Panc1 (cell line): Measurements from ENCODE around the gene MRPL43. TPM values are rescaled to one million over a fixed set of nuclear protein-coding genes. Genes with fewer than 3 reads are reported as not detected.
"Not testable (repeated sequence)": the region's sequence is repeated elsewhere in the genome, so short reads cannot be mapped to it uniquely, and the experiment has no call there.

Source experiments
- ATAC-seq: fragments of 200-7000 bp; cut with Tn5 transposase; 2 replicates; pipeline ENCODE4 v1.9.1; 2020; ENCODE audit warnings: mild to moderate bottlenecking, moderate library complexity
- BruUV-seq: library from RNA; stranded (reverse); fragments of 400-500 nt; replicated peaks from 2 replicates; lab custom pipeline; 2021; lab: Mats Ljungman, UMichigan
- CTCF ChIA-PET: fragments of 300-600 bp; sonication (Branson Sonifier 250); formaldehyde crosslinking; loops from one replicate; lab custom pipeline; 2022; ENCODE audit warnings: antibody characterized with exemption; lab: Charles Lee
- POLR2A ChIA-PET: fragments of 300-600 bp; sonication (Branson Sonifier 250); formaldehyde crosslinking; loops from one replicate; lab custom pipeline; 2022; ENCODE audit warnings: antibody characterized with exemption; lab: Charles Lee
- DNase-seq: peaks from one replicate; pipeline ENCODE4 v3.0.0-alpha.2; 2010; ENCODE audit warnings: low read depth, low spot score
- H3K27ac ChIP-seq: 2 replicates; pipeline ENCODE4 v1.5.1; 2011; ENCODE audit warnings: mild to moderate bottlenecking, low read length, inconsistent platforms
- H3K27me3 ChIP-seq: fragments of 200-500 bp; sonication (Bioruptor generic); 2 replicates; pipeline ENCODE4 v1.6.0; 2014; ENCODE audit warnings: low read length, inconsistent platforms; ENCODE audit not compliant: control insufficient read depth, insufficient read depth
- H3K36me3 ChIP-seq: fragments of 200-500 bp; sonication (Bioruptor generic); 2 replicates; pipeline ENCODE4 v1.5.1; 2014; ENCODE audit warnings: inconsistent platforms, mild to moderate bottlenecking, low read length, moderate library complexity; ENCODE audit not compliant: control insufficient read depth, insufficient read depth
- H3K4me1 ChIP-seq: 2 replicates; pipeline ENCODE4 v1.5.1; 2011; ENCODE audit warnings: inconsistent platforms, mild to moderate bottlenecking, low read length, moderate library complexity; ENCODE audit not compliant: control insufficient read depth, insufficient read depth
- H3K4me3 ChIP-seq, 2 experiments: 2 replicates each; pipeline ENCODE4 v1.5.1; 2011 to 2012; ENCODE audit warnings: low read depth in 2 of 2, low read length in 2 of 2, mild to moderate bottlenecking in 2 of 2, inconsistent platforms in 1 of 2, moderate library complexity in 1 of 2
- H3K9me3 ChIP-seq: fragments of 200-500 bp; sonication (Bioruptor generic); 2 replicates; pipeline ENCODE4 v1.5.1; 2014; ENCODE audit warnings: low read depth, mild to moderate bottlenecking, inconsistent platforms, low read length, moderate library complexity; ENCODE audit not compliant: control insufficient read depth, insufficient read depth
- POLR2AphosphoS5 ChIP-seq: IDR thresholded peaks from 2 replicates; pipeline ENCODE4 v1.6.1; 2012; ENCODE audit warnings: mild to moderate bottlenecking, low read depth, low read length, moderate library complexity
- SIN3A ChIP-seq: IDR thresholded peaks from 2 replicates; pipeline ENCODE4 v1.6.1; 2012; ENCODE audit warnings: low read depth, mild to moderate bottlenecking, low read length, moderate library complexity, borderline replicate concordance; ENCODE audit not compliant: insufficient read depth
- TCF7L2 ChIP-seq: IDR thresholded peaks from 2 replicates; pipeline ENCODE4 v1.6.1; 2011; ENCODE audit warnings: mild to moderate bottlenecking, low read depth, low read length, inconsistent platforms
- in situ Hi-C: cut with HindIII; loops from 2 replicates; pipeline ENCODE4 v1.10.0; 2016; ENCODE audit warnings: low sequenced_read_pairs, low pct_unique_long_range_greater_than_20kb
- intact Hi-C: fragments of 100-400 bp; cut with micrococcal nuclease; formaldehyde crosslinking; loops from one replicate; pipeline ENCODE4 v1.10.0; 2022; ENCODE audit not compliant: unreplicated experiment
- total RNA-seq: library from RNA; stranded (reverse); gene quantifications from one replicate; pipeline ENCODE4 v1.2.1, GENCODE V29; 2021; ENCODE audit not compliant: unreplicated experiment
- TF ChIP-seq, protein P1 (sequence below), 2 experiments: IDR thresholded peaks; 2 replicates each; pipeline ENCODE4 v1.6.1; 2011 to 2012; ENCODE audit warnings: low read depth in 2 of 2, control low read depth in 1 of 2, low read length in 1 of 2, mild to moderate bottlenecking in 1 of 2, moderate library complexity in 1 of 2; ENCODE audit not compliant: insufficient read depth in 1 of 2
- TF ChIP-seq, protein P2 (sequence below): fragments of 450-650 bp; IDR thresholded peaks from 2 replicates; pipeline ENCODE4 v1.5.1; 2017; ENCODE audit warnings: mild to moderate bottlenecking

The MRPL43 gene
- total RNA-seq, 1 experiment from 2014 or later, result 108 TPM

DNA sequence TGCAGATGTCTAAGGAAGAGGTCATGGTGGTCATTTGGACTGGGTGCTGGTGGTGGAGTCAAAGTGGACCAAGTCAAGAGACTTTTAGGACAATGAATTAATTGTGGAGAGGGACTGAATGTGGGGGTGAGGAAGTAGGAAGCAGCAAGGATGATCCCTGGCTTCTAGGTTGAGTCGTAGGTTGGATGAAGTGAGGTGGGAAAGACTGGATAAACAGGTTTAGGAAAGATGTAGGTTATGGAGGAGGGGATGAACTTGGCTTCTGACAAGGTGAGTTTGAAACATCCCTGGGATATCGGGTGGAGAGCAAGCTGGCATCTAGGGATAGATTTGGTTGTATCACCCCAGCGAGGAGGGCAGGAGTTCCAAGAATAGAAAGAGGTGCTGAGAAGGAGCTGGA is 10.4 kb downstream of the MRPL43 start:
- DNase-seq, result no peak
- Histone ChIP-seq H3K4me1 (no peaks in the 10 kb centered on the region), H3K9me3 (no peaks in the 10 kb centered on the region), H3K27me3 (no peaks in the 10 kb centered on the region), H3K36me3 (no peaks in the 10 kb centered on the region), H3K4me3 (no peak overlapping the region), H3K27ac (no peak overlapping the region)
- intact Hi-C loops, result no loop called here
- ChIA-PET CTCF (interaction anchor here (0.6 kb wide), 2 partner anchors 27 to 236 kb away, joined by 3 to 5 read pairs; no protein-coding TSS in a partner anchor), POLR2A (no interaction called here)
- BruUV-seq, result no TSS peak
- in situ Hi-C loops, result no loop called here
- no peak for ATAC-seq
- TF ChIP-seq TCF7L2 (no peak), POLR2AphosphoS5 (no peak), SIN3A (no peak)
- TF ChIP-seq, protein P1, sequence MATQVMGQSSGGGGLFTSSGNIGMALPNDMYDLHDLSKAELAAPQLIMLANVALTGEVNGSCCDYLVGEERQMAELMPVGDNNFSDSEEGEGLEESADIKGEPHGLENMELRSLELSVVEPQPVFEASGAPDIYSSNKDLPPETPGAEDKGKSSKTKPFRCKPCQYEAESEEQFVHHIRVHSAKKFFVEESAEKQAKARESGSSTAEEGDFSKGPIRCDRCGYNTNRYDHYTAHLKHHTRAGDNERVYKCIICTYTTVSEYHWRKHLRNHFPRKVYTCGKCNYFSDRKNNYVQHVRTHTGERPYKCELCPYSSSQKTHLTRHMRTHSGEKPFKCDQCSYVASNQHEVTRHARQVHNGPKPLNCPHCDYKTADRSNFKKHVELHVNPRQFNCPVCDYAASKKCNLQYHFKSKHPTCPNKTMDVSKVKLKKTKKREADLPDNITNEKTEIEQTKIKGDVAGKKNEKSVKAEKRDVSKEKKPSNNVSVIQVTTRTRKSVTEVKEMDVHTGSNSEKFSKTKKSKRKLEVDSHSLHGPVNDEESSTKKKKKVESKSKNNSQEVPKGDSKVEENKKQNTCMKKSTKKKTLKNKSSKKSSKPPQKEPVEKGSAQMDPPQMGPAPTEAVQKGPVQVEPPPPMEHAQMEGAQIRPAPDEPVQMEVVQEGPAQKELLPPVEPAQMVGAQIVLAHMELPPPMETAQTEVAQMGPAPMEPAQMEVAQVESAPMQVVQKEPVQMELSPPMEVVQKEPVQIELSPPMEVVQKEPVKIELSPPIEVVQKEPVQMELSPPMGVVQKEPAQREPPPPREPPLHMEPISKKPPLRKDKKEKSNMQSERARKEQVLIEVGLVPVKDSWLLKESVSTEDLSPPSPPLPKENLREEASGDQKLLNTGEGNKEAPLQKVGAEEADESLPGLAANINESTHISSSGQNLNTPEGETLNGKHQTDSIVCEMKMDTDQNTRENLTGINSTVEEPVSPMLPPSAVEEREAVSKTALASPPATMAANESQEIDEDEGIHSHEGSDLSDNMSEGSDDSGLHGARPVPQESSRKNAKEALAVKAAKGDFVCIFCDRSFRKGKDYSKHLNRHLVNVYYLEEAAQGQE (IDR thresholded peaks at IDR 0.05; ENCODE audit: insufficient read depth in 1 of 2, low read depth in 2 of 2, low read length in 1 of 2), result no peak
- TF ChIP-seq, protein P2, sequence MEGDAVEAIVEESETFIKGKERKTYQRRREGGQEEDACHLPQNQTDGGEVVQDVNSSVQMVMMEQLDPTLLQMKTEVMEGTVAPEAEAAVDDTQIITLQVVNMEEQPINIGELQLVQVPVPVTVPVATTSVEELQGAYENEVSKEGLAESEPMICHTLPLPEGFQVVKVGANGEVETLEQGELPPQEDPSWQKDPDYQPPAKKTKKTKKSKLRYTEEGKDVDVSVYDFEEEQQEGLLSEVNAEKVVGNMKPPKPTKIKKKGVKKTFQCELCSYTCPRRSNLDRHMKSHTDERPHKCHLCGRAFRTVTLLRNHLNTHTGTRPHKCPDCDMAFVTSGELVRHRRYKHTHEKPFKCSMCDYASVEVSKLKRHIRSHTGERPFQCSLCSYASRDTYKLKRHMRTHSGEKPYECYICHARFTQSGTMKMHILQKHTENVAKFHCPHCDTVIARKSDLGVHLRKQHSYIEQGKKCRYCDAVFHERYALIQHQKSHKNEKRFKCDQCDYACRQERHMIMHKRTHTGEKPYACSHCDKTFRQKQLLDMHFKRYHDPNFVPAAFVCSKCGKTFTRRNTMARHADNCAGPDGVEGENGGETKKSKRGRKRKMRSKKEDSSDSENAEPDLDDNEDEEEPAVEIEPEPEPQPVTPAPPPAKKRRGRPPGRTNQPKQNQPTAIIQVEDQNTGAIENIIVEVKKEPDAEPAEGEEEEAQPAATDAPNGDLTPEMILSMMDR, result no peak

DNA sequence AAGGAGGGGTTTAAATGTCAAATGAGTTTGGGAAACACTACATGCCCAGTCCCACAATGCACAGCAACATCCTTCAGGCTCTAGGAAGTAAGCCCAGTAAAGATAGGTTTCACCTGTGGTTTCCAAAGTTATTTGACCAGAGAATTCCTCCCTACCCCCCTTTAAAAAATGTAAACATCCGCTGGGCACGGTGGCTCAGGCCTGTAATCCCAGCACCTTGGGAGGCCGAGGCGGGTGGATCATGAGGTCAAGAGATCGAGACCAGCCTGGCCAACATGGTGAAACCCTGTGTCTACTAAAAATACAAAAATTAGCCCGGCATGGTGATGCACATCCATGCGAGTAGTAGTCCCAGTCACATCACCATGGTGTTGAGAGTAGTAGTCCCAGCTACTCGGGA is 11.9 kb downstream of the MRPL43 start:
- H3K4me1 ChIP-seq, H3K27ac ChIP-seq, POLR2A ChIA-PET, ATAC-seq, H3K36me3 ChIP-seq, H3K27me3 ChIP-seq, BruUV-seq, intact Hi-C loops, in situ Hi-C loops, H3K9me3 ChIP-seq, DNase-seq, CTCF ChIA-PET, H3K4me3 ChIP-seq: not testable (repeated sequence)

DNA sequence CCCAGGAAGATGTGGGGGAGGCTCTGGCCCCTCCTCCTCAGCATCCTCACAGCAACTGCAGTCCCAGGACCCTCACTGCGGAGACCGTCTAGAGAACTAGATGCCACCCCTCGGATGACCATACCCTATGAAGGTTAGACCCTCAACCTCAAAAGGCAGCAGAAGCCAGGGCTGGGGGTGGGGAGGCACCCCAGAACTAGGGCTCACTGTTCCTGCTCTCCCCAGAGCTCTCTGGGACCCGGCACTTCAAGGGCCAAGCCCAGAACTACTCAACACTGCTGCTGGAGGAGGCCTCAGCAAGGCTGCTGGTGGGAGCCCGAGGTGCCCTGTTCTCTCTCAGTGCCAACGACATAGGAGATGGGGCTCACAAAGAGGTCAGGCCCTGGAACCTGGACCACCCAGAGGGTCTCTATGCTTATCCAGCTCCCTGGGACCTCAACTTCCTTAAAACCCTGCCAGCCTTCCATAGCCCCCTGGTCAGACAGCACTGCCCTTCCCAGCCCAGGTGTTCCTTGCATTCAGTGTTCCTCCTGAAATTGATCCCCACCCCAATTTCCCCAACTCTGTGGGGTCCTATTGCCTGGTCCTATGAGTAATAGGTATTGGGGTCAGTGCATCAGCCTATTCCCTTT is 14.3 kb downstream of the MRPL43 start:
- H3K4me3 ChIP-seq, result no peak overlapping the region
- no peaks in the 10 kb centered on the region for H3K9me3 ChIP-seq
- TF ChIP-seq, protein P2, result no peak
- TF ChIP-seq TCF7L2 (no peak), SIN3A (no peak)
- H3K27me3 ChIP-seq, result no peaks in the 10 kb centered on the region
- intact Hi-C loops (no loop called here), in situ Hi-C loops (no loop called here)
- no peaks in the 10 kb centered on the region for H3K36me3 ChIP-seq
- DNase-seq (no peak), ATAC-seq (no peak)
- ChIA-PET POLR2A (no interaction called here), CTCF (interaction anchor here (0.6 kb wide), 1 partner anchor 41 kb away, joined by 5 read pairs; no protein-coding TSS in a partner anchor)
- no peak overlapping the region for H3K27ac ChIP-seq
- H3K4me1 ChIP-seq, result peaks cover 10% of the 10 kb centered on the region
- no TSS peak for BruUV-seq
